A549 (cell line): ENCODE results near the gene NKAIN2. TPM values are rescaled to one million over a fixed set of nuclear protein-coding genes. Genes with fewer than 3 reads are reported as not detected.

Experiments used
- ATAC-seq, 2 experiments: fragments of 200-7000 bp in 1 of 2; fragments of >200 bp in 1 of 2; cut with Nextera tagmentation in 1 of 2; cut with Tn5 transposase in 1 of 2; 3 replicates each; pipeline versions ENCODE4 v1.8.0 to v1.9.1; 2018 to 2020; ENCODE audit warnings: mild to moderate bottlenecking in 1 of 2, moderate library complexity in 1 of 2
- CTCF ChIA-PET: fragments of 300-600 bp; sonication (Branson Sonifier 250); formaldehyde crosslinking; extraction: SDS; loops from one replicate; lab custom pipeline; 2021; ENCODE audit warnings: antibody characterized with exemption, inconsistent platforms; lab: Yijun Ruan, JAX
- POLR2A ChIA-PET: fragments of 350-600 bp; formaldehyde crosslinking; extraction: SDS; loops from one replicate; lab custom pipeline; 2021; ENCODE audit warnings: antibody characterized with exemption, inconsistent platforms; lab: Yijun Ruan, JAX
- DNase-seq, 2 experiments: peaks; one replicate each; pipeline versions ENCODE4 v3.0.0 to v3.0.0-alpha.2; 2011 to 2016; ENCODE audit warnings: low read depth in 1 of 2, low spot score in 1 of 2
- FAIRE-seq: peaks from 2 replicates; lab custom pipeline; 2011; peaks lifted over from hg19 to GRCh38; lab: Jason Lieb, UNC
- H3K27ac ChIP-seq, 2 experiments: fragments of >200 bp; sonication (Bioruptor Twin); formaldehyde crosslinking; 3 replicates each; pipeline ENCODE4 v1.5.1; 2016 to 2017
- H3K4me1 ChIP-seq: fragments of >200 bp; sonication (Bioruptor Twin); formaldehyde crosslinking; 3 replicates; pipeline ENCODE4 v1.6.1; 2016
- H3K4me2 ChIP-seq: fragments of >200 bp; sonication (Bioruptor Twin); formaldehyde crosslinking; 3 replicates; pipeline ENCODE4 v1.6.1; 2016
- H3K4me3 ChIP-seq: fragments of >200 bp; sonication (Bioruptor Twin); formaldehyde crosslinking; 3 replicates; pipeline ENCODE4 v1.5.1; 2016
- H3K9me3 ChIP-seq: fragments of >200 bp; sonication (Bioruptor Twin); formaldehyde crosslinking; 3 replicates; pipeline ENCODE4 v1.6.1; 2016
- BHLHE40 ChIP-seq: IDR thresholded peaks from 2 replicates; pipeline ENCODE4 v1.6.1; 2012; ENCODE audit warnings: low read depth, low read length, inconsistent platforms
- CBX2 ChIP-seq: fragments of 200-600 bp; sonication (generic); IDR thresholded peaks from 2 replicates; pipeline ENCODE4 v1.6.1; 2016; ENCODE audit warnings: low read depth, mild to moderate bottlenecking, borderline replicate concordance
- CBX8 ChIP-seq: fragments of 200-600 bp; sonication (generic); IDR thresholded peaks from 2 replicates; pipeline ENCODE4 v1.6.1; 2016
- E2F6 ChIP-seq: IDR thresholded peaks from 2 replicates; pipeline ENCODE4 v1.6.1; 2012; ENCODE audit warnings: low read depth, borderline replicate concordance
- EHF ChIP-seq: fragments of 250-450 bp; sonication (Bioruptor Pico); IDR thresholded peaks from 2 replicates; pipeline ENCODE4 v1.5.0; 2020; ENCODE audit warnings: mild to moderate bottlenecking
- EHMT2 ChIP-seq: fragments of 200-600 bp; sonication (generic); IDR thresholded peaks from 2 replicates; pipeline ENCODE4 v1.6.1; 2016; ENCODE audit warnings: antibody characterized with exemption, low read depth, mild to moderate bottlenecking, moderate library complexity
- EP300 ChIP-seq, 2 experiments: fragments of >200 bp; sonication (Bioruptor Twin); formaldehyde crosslinking; IDR thresholded peaks; 2 replicates in 1 of 2; 3 replicates in 1 of 2; pipeline ENCODE4 v1.6.1; 2016 to 2017
- FOXS1 ChIP-seq: fragments of 250-450 bp; sonication (Bioruptor Pico); IDR thresholded peaks from 2 replicates; pipeline ENCODE4 v1.5.0; 2020; ENCODE audit warnings: mild to moderate bottlenecking, moderate library complexity
- GATA3 ChIP-seq: IDR thresholded peaks from 2 replicates; pipeline ENCODE4 v1.6.1; 2012; ENCODE audit warnings: borderline replicate concordance
- HDAC2 ChIP-seq: fragments of 200-600 bp; sonication (generic); IDR thresholded peaks from 2 replicates; pipeline ENCODE4 v1.6.1; 2016
- HEYL ChIP-seq: fragments of 250-450 bp; sonication (Bioruptor Pico); IDR thresholded peaks from 2 replicates; pipeline ENCODE4 v1.8.0; 2021; ENCODE audit warnings: mild to moderate bottlenecking, moderate library complexity
- HOXA7 ChIP-seq: fragments of 250-450 bp; sonication (Bioruptor Pico); IDR thresholded peaks from 2 replicates; pipeline ENCODE4 v1.5.0; 2020; ENCODE audit warnings: mild to moderate bottlenecking, moderate library complexity
- HOXB13 ChIP-seq: fragments of 250-450 bp; sonication (Bioruptor Pico); IDR thresholded peaks from 2 replicates; pipeline ENCODE4 v1.5.0; 2020; ENCODE audit warnings: low read depth, mild to moderate bottlenecking, moderate library complexity
- HOXB5 ChIP-seq: fragments of 250-450 bp; sonication (Bioruptor Pico); IDR thresholded peaks from 2 replicates; pipeline ENCODE4 v1.5.0; 2020; ENCODE audit warnings: mild to moderate bottlenecking, moderate library complexity
- MAZ ChIP-seq: fragments of 150-350 bp; IDR thresholded peaks from 2 replicates; pipeline ENCODE4 v1.6.1; 2014; ENCODE audit warnings: antibody characterized with exemption, low read depth, low read length, borderline replicate concordance
- NPAS2 ChIP-seq: fragments of 250-450 bp; sonication (Bioruptor Pico); IDR thresholded peaks from 2 replicates; pipeline ENCODE4 v1.8.0; 2022; ENCODE audit warnings: mild to moderate bottlenecking, moderate library complexity, borderline replicate concordance
- POLR2AphosphoS2 ChIP-seq: conservative IDR thresholded peaks from 2 replicates; pipeline ENCODE4 v1.6.1; 2012; ENCODE audit warnings: low read length, improper control_type of control experiment, inconsistent platforms
- RAD21 ChIP-seq, 2 experiments: fragments of >200 bp in 1 of 2; sonication (Bioruptor Twin) in 1 of 2; formaldehyde crosslinking in 1 of 2; IDR thresholded peaks in 1 of 2; conservative IDR thresholded peaks in 1 of 2; 2 replicates in 1 of 2; 3 replicates in 1 of 2; pipeline ENCODE4 v1.6.1; 2012 to 2018; ENCODE audit warnings: inconsistent platforms in 1 of 2
- RNF2 ChIP-seq: fragments of 200-600 bp; sonication (generic); IDR thresholded peaks from 2 replicates; pipeline ENCODE4 v1.6.1; 2016; ENCODE audit warnings: low read depth, mild to moderate bottlenecking, antibody characterized with exemption, moderate library complexity, borderline replicate concordance
- SREBF2 ChIP-seq: fragments of 450-650 bp; IDR thresholded peaks from 2 replicates; pipeline ENCODE4 v1.6.1; 2014; ENCODE audit warnings: mild to moderate bottlenecking, moderate library complexity
- ZC3H11A ChIP-seq: fragments of 450-650 bp; IDR thresholded peaks from 2 replicates; pipeline ENCODE4 v1.6.1; 2014; ENCODE audit warnings: antibody characterized with exemption, mild to moderate bottlenecking
- ZNF302 ChIP-seq: fragments of 250-450 bp; sonication (Bioruptor Pico); IDR thresholded peaks from 2 replicates; pipeline ENCODE4 v1.9.0; 2021; ENCODE audit warnings: inconsistent platforms, mild to moderate bottlenecking, moderate library complexity
- WGBS: methylation state at CpG from one replicate; pipeline ENCODE4 v1.1.6; 2017; ENCODE audit errors: missing lambda C conversion rate; 5-methylcytosine and 5-hydroxymethylcytosine counted together
- polyA plus RNA-seq, 4 experiments: library from polyadenylated mRNA; depleted of rRNA in 3 of 4; stranded (reverse); fragments of >200 nt; fragmentation: RNase III in 1 of 4; extraction: RNeasy Plus Mini Kit Qiagen cat#74134 plus additional on column Dnase treatment in 1 of 4; gene quantifications; 2 replicates in 3 of 4; 3 replicates in 1 of 4; pipeline ENCODE4 v1.2.3, GENCODE V29; 2011 to 2017
- TF ChIP-seq, protein P1 (sequence below): IDR thresholded peaks from 2 replicates; pipeline ENCODE4 v1.6.1; 2012

The NKAIN2 gene
- polyA plus RNA-seq, 2 of the 4 experiments (the other 2 are of a cell fraction), result not detected

- POLR2A ChIA-PET, result no interaction called here
- no peak overlapping the region for H3K27ac ChIP-seq
- no peak for ATAC-seq
- H3K4me1 ChIP-seq, result no peaks in the 10 kb centered on the region
- no peaks in the 10 kb centered on the region for H3K9me3 ChIP-seq
- no peak for TF ChIP-seq HDAC2
- no peak for TF ChIP-seq HOXA7 (CRISPR knock-in tag)
- TF ChIP-seq E2F6, result no peak
- TF ChIP-seq NPAS2, result no peak
- TF ChIP-seq, protein P1, sequence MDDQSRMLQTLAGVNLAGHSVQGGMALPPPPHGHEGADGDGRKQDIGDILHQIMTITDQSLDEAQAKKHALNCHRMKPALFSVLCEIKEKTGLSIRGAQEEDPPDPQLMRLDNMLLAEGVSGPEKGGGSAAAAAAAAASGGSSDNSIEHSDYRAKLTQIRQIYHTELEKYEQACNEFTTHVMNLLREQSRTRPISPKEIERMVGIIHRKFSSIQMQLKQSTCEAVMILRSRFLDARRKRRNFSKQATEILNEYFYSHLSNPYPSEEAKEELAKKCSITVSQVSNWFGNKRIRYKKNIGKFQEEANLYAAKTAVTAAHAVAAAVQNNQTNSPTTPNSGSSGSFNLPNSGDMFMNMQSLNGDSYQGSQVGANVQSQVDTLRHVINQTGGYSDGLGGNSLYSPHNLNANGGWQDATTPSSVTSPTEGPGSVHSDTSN, result no peak
- TF ChIP-seq EP300 (IDR thresholded peaks at IDR 0.05), result no peak
- TF ChIP-seq SREBF2, result no peak
- CTCF ChIA-PET, result no interaction called here
- no peak for FAIRE-seq
- no peak overlapping the region for H3K4me3 ChIP-seq
- 0% methylated on average over 1 of the region's 1 CpG for WGBS
- H3K4me2 ChIP-seq, result no peak overlapping the region
- no peak for DNase-seq
Measured at GRCh38 chr6:123763904-123764303, 39.8 kb upstream of the NKAIN2 start.

GRCh38 chr6:123764722-123765121 lies 38.9 kb upstream of the NKAIN2 start:
- DNase-seq (no peak), FAIRE-seq (no peak), ATAC-seq (no peak)
- no peak overlapping the region for H3K4me3 ChIP-seq
- no peaks in the 10 kb centered on the region for H3K4me1 ChIP-seq
- no peak overlapping the region for H3K4me2 ChIP-seq
- H3K9me3 ChIP-seq, result no peaks in the 10 kb centered on the region
- H3K27ac ChIP-seq, result no peak overlapping the region
- 42% methylated on average over 2 of the region's 2 CpGs for WGBS
- CTCF ChIA-PET, result no interaction called here
- no peak for TF ChIP-seq EHMT2
- no peak for TF ChIP-seq HOXB5 (CRISPR knock-in tag)
- no peak for TF ChIP-seq HDAC2
- TF ChIP-seq HOXB13 (CRISPR knock-in tag), result no peak
- TF ChIP-seq RAD21 (conservative IDR thresholded peaks at IDR 0.05 in 1 of 2, IDR thresholded peaks at IDR 0.05 in 1 of 2), result no peak
- TF ChIP-seq GATA3, result no peak
- no peak for TF ChIP-seq POLR2AphosphoS2
- no peak for TF ChIP-seq CBX8
- TF ChIP-seq ZNF302 (CRISPR knock-in tag), result no peak
- no peak for TF ChIP-seq HOXA7 (CRISPR knock-in tag)
- no peak for TF ChIP-seq FOXS1 (CRISPR knock-in tag)
- no peak for TF ChIP-seq EHF
- TF ChIP-seq NPAS2, result no peak
- no peak for TF ChIP-seq RNF2
- TF ChIP-seq ZC3H11A, result no peak
- TF ChIP-seq CBX2, result no peak
- no peak for TF ChIP-seq MAZ
- POLR2A ChIA-PET, result no interaction called here

DNA sequence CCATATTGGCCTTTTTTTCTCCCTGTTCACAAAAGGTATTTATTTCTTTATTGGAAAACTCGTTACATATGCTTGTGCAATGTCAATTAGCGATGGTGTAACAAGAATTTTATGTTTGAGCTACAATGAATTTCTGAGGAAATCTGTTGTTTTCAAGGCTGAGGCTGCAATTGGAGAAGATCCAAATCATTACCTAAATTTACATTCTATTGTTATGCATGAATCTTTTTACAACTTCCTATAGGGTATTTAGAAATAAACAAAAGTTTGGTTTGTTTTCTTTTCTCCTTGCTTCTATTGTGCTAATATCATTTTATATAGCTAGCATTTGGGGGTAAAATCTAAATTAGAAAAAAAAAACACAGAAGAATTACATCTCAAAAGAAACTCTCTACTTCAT lies 34.7 kb upstream of the NKAIN2 start:
- H3K4me3 ChIP-seq, result no peak overlapping the region
- H3K9me3 ChIP-seq, result no peaks in the 10 kb centered on the region
- ATAC-seq (no peak), DNase-seq (no peak), FAIRE-seq (no peak)
- no peak overlapping the region for H3K27ac ChIP-seq
- TF ChIP-seq HEYL (CRISPR knock-in tag), result no peak
- no peak for TF ChIP-seq GATA3
- TF ChIP-seq BHLHE40, result no peak
- 4% methylated on average over 2 of the region's 2 CpGs for WGBS
- ChIA-PET CTCF (no interaction called here), POLR2A (no interaction called here)
- H3K4me1 ChIP-seq, result no peaks in the 10 kb centered on the region
- no peak overlapping the region for H3K4me2 ChIP-seq
